ENCODE results near the gene DMAC2. TPM values are rescaled to one million over a fixed set of nuclear protein-coding genes. Genes with fewer than 3 reads are reported as not detected.
"Not testable (repeated sequence)": the region's sequence is repeated elsewhere in the genome, so short reads cannot be mapped to it uniquely, and the experiment has no call there.

Gene DMAC2
- 70.0 TPM for total RNA-seq

DNA sequence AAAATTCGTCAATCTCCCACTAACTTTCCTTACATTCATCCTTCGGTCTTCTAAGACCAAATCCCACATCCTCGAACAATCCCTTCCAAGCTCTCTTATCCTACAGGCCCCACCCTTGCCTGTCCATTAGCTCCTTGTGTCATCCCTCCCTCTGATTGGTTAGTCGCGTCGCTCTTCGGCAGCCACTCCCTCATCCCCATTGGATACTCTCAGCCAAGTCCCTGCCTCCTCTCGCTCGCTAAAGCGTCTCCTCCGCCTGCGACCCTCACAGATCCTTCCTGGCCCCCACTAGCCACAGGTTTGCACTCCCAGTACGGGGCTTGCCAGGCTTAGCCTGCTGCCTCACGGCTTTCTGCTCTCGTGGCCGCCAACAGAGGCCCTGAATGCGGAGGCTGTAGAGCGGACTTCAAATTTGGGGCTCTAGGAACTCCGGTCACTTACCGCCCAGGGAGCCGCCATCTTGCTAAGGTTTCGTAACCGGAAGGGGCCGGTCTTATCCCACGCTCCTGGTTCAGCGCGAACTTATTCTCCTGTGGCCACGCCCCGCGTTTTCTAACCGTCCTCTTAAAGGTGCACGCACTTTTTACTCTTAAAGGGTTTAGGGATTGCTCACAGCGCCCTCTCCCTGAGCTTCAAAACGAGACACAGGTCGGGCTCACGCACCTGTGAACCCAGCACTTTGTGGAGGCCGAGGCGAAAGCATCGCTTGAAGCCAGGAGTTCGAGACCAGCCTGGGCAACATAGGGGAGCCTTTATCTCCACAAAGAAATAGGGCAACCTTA lies at the start of gene DMAC2:
Gene DMAC2 (minus strand): TSS at position 472 of the 782 bp plus-strand sequence. CDS start 13 bp downstream, at position 459.
- peak; percentile 76 to 99 (median 98) for DNase-seq (ENCODE audit: low read depth in 2 of 3, low spot score in 2 of 3)

GRCh38 chr19:41486953-41487352 lies 47.2 kb upstream of the DMAC2 start:
- DNase-seq (ENCODE audit: low read depth in 2 of 3, low spot score in 2 of 3), result not testable (repeated sequence)

- DNase-seq (ENCODE audit: low read depth in 2 of 3, low spot score in 2 of 3), result no peak
Measured at GRCh38 chr19:41484822-41485221, 45.1 kb upstream of the DMAC2 start.

DNA sequence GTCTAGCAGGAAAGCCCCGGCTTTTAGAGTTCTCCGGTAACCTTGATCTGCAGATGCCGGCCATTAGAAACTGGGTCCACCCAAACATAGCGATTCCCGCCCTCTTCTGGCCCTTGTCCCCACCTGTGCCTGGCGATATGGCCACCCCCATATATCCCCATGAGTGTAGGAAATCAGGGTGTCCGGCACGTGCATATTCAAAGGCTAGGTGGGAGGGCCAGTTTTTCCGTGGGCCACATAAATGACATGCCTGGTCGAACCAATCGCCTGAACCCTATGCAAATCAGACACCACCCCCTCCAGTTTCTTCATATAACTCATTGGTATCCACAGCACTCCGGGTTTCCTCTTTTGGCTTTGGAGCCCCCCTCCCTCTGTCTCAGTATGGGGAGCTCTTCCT lies 40.6 kb upstream of the DMAC2 start:
- DNase-seq (ENCODE audit: low read depth in 2 of 3, low spot score in 2 of 3), result no peak

DNA sequence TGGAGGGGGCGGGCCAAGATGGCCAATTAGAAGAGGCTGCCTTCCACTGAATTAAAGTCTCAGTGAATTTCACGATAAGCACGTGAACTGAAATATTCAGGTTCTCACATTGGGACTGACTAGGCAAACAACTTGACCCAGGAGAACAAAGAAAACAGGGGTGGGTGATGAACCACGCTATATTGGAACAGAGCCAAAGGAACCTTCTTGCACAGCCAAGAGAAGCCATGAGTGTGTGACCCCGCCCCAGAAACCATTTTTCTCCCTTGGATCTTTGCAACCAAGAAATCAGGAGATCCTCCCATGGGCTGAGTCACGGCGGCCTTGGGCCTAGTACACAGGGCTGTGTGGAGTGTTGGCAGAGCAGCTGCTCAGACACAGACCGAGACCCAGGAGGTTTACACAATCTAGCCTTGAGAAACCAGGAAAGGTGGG lies 40.1 kb upstream of the DMAC2 start:
- no peak for DNase-seq (ENCODE audit: low read depth in 2 of 3, low spot score in 2 of 3)

DNA sequence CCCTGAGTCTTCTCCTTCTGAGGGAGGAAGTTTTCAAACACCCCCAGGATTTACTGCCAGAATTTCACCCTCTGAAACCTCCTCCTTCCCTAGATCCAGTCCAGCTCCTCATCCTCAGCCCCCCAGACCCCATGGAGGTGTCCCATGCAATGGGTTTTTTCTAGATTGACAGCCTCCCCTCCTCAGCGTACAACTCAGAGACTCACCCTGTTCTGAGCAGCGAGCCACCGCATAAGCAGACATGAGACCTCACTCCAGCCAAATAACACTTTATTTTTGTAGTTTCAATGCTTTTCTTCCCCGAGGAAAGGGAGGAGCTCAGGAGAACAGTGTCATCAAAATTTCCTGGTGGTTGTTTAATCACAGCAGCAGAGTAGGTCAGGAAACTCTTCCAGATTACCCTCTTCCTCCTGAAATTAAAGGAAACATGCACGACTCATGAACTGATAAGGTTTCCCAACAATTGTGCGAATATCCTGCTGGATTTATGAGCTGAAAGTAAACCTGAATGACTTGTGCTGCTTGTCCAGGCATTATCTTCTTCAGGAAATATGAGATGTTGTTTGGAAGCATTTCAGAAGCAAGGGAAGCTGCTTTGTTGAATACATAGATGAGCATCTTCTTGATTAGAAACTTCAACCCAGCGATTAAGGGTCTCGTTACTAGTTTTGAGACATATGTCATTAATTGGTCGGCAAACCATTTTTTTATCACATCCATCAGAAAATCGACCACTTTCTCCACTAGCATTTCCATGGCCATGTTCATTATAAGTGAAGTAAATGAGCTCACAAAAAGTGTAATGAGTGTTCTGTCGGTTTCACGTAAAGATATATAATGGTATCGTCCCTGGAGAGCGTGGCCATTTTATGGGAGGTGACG lies 39.4 kb upstream of the DMAC2 start:
- DNase-seq (ENCODE audit: low read depth in 2 of 3, low spot score in 2 of 3), result no peak

DNA sequence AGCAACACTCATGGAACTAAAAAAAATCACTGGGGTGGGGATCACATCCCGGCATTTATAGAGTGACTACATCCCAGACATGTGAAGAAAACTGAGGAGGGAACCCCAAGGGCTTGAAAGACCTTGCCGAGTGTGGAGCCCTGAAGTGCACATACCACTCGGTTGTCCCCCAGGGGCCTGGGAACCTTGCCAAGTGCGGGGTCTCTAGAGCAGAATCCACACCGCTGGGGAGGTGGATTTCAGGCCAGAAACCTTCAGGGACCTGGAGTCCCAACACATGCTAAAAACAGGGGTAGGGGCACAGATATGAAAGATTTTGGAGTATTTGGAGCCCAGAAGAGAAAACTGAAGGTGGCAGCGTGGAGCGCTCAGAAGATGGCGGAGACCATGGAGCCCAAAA lies 38.5 kb upstream of the DMAC2 start:
- no peak for DNase-seq (ENCODE audit: low read depth in 2 of 3, low spot score in 2 of 3)

DNA sequence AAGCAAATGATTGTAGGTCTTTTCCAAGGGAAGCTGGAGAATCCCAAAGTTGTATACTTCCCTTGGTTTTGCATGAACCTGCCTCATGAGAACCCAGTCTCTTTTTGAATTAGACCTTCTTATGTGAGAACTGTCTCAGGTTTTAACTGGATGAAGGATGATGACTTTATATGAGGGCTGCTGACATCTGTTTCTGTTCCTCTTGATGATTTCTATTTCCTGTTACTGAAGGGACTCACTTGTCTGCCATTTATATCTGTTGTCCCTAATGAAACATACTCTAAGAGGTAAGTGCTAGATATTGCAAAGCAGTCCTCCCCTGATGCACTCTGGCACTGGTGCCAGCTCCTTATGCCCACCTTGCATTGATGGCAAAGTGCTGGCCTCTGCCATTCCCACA lies 36.9 kb upstream of the DMAC2 start:
- DNase-seq (ENCODE audit: low read depth in 2 of 3, low spot score in 2 of 3), result no peak

DNA sequence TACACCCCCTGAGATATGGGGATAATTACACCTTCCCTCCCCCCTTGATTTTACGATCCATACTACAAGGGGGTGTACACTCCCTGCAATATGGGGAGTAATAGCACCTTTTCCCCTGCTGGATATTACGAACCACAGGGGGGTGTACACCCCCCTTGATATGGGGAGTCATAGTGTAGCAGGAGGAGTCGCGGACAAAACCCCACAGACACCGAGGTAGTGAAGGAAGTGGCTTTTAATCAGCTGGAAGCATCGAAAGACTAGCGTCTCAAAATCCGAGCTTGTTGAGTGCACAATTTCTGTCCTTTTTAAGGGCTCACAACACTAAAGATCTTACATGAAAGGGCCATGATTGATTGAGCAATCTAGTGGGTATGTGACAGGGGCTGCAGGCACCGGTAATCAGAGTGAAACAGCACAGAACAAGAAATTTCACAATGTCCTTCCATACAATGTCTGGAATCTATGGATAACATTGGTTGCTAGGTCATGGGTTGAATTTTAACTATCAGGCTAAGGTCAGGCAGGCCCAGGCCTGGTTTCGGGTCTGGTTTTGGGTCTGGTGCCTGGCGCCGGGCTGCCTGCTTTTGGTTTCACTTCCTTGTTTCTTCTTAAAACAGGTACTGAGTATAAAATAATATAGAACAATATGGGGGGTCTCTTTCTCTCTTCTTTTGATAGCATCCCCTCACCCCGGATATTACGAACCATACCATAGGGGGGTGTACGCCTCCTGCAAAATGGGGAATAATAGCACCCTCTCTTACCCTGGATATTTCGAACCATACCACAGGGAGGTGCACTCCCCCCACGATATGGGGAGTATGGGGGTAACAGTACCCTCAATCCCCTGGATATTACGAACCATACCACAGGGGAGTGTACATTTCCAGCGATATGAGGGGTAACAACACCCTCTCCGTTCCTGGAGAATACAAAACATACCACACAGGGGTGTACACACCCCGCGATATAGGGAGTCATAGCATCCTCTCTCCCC lies 23.8 kb upstream of the DMAC2 start:
- DNase-seq (ENCODE audit: low read depth in 2 of 3, low spot score in 2 of 3), result not testable (repeated sequence)

GRCh38 chr19:41462497-41462896 lies 22.8 kb upstream of the DMAC2 start:
- DNase-seq (ENCODE audit: low read depth in 2 of 3, low spot score in 2 of 3), result no peak

DNA sequence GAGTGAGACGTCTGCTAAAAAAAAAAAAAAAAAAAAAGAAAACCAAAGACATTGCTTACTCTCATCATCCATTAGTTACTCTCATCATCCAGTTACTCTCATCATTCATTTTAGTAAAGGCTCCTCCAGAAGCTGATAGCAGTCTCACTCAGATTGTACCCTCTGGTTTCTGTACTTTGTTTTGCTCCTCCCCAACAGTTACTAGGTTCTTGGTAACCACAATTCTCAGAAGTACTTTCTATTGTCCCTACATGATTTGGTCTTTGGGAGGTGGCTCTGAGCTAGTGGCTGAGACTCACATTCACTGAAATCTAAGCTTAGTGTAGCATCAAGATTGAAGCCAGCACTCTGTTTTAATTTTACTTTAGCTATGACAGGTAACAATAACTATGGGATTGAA lies 17.5 kb upstream of the DMAC2 start:
- DNase-seq (ENCODE audit: low read depth in 2 of 3, low spot score in 2 of 3), result no peak

- no peak for DNase-seq (ENCODE audit: low read depth in 2 of 3, low spot score in 2 of 3)
Measured at GRCh38 chr19:41456342-41456918, 16.7 kb upstream of the DMAC2 start.

- DNase-seq (ENCODE audit: low read depth in 2 of 3, low spot score in 2 of 3), result no peak
Measured at GRCh38 chr19:41455936-41456335, 16.2 kb upstream of the DMAC2 start.

DNA sequence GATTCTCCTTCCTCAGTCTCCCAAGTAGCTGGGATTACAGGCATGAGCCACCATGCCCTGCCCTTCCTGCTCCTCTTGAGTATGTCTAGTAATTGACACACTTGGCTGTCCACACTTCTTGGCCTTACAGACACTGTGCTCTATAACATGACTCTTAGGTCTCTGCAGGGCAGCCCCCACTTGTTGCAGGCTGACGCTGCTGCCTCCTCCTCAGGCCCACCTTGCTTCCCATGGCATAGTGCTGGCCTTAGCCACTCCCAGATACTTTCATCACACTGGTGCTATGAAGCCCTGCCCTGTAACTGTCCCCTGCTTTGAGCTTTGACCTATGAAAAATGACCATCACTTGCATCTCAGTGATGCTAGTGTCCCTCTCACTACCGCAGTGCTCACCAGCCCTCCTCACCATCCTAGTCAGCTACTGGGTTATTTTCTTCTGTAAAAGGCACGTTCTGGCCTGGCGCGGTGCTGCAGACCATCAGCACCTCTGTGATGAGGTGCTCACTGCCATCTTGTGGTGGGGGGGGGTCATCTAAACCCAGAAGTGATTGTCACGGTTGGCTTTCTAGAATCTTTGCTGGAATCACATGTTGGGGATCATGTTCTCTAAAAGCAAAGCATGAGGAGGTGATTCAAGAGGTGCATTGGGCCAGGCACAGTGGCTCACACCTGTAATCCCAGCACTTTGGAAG lies 13.0 kb upstream of the DMAC2 start:
- no peak for DNase-seq (ENCODE audit: low read depth in 2 of 3, low spot score in 2 of 3)

DNA sequence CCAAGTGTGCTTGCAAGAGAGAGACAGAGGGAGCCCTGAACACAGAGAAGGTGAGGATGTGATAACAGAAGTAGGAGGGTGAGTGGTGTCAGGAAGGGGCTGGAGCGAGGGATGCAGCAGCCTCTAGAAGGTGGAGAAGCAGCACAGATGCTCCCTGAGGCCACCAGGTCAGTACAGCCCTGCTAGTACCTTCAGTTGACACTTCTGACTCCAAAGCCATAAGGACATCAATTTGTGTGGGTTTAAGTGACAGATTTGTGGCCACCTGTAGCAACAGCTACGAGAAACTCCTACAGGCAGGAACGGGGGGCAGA lies 10.1 kb upstream of the DMAC2 start:
- no peak for DNase-seq (ENCODE audit: low read depth in 2 of 3, low spot score in 2 of 3)

DNA sequence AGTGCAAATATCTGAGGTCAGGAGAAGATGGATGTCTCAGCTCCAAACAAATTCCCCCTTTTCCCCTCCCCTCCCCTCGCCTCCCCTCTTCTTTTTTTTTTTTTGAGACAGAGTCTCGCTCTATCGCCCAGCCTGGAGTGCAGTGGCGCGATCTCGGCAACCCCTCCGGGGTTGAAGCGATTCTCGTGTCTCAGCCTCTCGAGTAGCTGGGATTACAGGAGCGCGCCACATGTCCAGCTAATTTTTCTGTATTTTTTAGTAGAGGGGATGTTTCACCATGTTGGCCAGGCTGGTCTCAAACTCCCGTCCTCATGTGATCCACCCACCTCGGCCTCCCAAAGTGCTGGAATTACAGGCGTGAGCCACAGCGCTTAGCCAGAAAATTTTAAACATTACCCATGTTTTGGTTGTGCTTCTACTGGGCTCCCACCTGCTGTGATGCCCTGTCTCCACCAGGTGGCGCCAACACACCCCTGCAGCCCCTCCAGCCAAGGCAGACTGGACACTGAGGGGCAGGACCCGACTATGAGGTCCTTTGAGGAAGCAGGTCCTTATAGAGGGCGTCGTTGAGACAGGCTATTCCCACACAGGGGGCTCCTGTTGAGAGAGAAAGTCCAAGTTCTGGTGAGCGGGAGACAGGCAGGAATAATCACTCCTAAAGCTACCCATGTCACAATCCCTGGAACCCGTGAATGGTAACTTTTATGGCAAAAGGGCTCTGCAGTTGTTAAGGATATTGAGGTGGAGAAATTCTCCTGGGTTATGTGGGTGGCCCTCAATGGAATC lies 9.6 kb upstream of the DMAC2 start:
- DNase-seq (ENCODE audit: low read depth in 2 of 3, low spot score in 2 of 3), result peak; percentile 59 to 66 (median 59)

GRCh38 chr19:41447732-41448332 lies 8.1 kb upstream of the DMAC2 start:
- DNase-seq (ENCODE audit: low read depth in 2 of 3, low spot score in 2 of 3), result no peak

- no peak for DNase-seq (ENCODE audit: low read depth in 2 of 3, low spot score in 2 of 3)
Measured at GRCh38 chr19:41445575-41445974, 5.9 kb upstream of the DMAC2 start.
